ENCODE measurements around the gene TLE4.

- TF ChIP-seq CTCF (conservative IDR thresholded peaks at IDR 0.05) (no peak), ZFX (IDR thresholded peaks at IDR 0.05) (no peak)
These were observed 52.3 kb downstream of the TLE4 start for GRCh38 chr9:79623799-79624721.

All from C4-2B (cell line).